RWPE1 (cell line): ENCODE results near the gene HEPACAM.

Experiments
- CTCF ChIA-PET: fragments of 350-600 bp; sonication (Branson Sonifier 250); formaldehyde crosslinking; extraction: SDS; loops from one replicate; lab custom pipeline; 2021; lab: Yijun Ruan, JAX
- POLR2A ChIA-PET: fragments of 400-600 bp; formaldehyde crosslinking; extraction: SDS; loops from one replicate; lab custom pipeline; 2020; ENCODE audit warnings: antibody characterized with exemption; ENCODE audit not compliant: low non-redundant PET; lab: Yijun Ruan, JAX
- DNase-seq: peaks from one replicate; pipeline ENCODE4 v3.0.0; 2012; ENCODE audit warnings: low spot score
- H3K27ac ChIP-seq: fragments of 450-650 bp; 2 replicates; pipeline ENCODE4 v1.5.1; 2017
- TF ChIP-seq, protein P1 (sequence below): fragments of 450-650 bp; conservative IDR thresholded peaks from 2 replicates; pipeline ENCODE4 v1.5.1; 2017; ENCODE audit warnings: low read depth, mild to moderate bottlenecking

The HEPACAM gene

DNA sequence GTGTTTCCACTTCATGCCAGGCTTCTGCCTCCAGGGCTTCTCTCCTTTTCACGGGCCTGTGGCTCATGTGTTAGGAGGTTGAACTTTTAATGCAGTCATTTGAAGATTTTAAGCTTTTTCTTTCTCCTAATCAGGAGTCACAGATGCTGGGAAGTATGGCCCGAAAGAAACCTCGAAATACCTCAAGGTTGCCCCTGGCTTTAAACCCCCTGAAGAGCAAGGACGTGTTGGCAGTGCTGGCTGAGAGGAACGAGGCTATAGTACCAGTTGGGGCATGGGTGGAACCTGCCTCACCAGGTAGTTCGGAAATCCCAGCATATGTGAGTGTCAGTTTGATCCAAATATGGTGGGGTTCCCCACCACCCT is 18.7 kb upstream of the HEPACAM start:
- no peak for DNase-seq
- peak overlapping the region; percentile 84 for H3K27ac ChIP-seq
- TF ChIP-seq, protein P1, sequence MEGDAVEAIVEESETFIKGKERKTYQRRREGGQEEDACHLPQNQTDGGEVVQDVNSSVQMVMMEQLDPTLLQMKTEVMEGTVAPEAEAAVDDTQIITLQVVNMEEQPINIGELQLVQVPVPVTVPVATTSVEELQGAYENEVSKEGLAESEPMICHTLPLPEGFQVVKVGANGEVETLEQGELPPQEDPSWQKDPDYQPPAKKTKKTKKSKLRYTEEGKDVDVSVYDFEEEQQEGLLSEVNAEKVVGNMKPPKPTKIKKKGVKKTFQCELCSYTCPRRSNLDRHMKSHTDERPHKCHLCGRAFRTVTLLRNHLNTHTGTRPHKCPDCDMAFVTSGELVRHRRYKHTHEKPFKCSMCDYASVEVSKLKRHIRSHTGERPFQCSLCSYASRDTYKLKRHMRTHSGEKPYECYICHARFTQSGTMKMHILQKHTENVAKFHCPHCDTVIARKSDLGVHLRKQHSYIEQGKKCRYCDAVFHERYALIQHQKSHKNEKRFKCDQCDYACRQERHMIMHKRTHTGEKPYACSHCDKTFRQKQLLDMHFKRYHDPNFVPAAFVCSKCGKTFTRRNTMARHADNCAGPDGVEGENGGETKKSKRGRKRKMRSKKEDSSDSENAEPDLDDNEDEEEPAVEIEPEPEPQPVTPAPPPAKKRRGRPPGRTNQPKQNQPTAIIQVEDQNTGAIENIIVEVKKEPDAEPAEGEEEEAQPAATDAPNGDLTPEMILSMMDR = no peak
- CTCF ChIA-PET = interaction anchor here (1.8 to 2.1 kb wide), 2 partner anchors 78 to 117 kb away, joined by 6 to 11 read pairs; no protein-coding TSS in a partner anchor
- POLR2A ChIA-PET = interaction anchor here (0.6 to 1.7 kb wide), 2 partner anchors 78 to 153 kb away, joined by 3 to 11 read pairs; no protein-coding TSS in a partner anchor

DNA sequence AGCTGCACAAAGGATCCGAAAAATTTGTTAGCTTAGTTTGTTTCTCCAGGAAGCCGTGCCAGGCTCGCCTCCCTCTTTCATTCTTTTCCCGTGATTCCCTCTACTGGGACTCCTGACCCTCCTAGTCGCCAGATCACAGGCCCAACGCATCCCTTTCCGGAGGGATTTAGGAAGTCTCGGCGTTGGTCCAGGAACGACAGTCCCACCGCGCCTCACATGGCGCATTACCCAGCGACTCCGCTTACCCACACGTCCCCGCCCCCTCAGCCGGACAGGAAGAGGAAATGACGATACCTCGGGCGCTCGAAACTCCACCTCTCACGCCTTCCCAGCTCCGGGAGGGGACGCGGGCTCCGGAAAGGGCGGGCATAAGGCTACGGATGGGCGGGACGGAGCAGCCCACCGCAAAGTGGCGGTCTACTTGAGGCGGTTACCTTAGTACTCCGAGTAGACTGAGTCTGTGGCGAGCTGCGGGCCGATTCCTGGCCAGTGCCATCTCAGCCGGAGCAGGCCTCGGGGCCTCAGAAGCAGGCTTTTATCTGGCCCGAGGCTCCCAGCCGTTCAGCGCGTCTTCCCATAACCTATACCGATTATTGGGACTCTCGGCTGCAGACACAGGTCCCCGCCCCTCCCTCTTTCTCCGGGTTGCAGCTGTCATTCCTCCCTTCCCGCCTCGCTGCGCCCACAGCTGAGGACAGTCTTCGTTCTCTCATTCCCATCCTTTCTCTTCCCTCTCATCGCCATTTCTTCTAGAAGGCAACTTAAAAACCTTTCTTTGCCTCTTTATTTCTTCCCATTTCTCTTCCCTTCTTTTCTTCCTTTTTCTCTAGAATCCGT is 18.1 kb upstream of the HEPACAM start, which contains the start of gene CCDC15:
CCDC15 (plus strand) TSS at position 450 of the 837 bp plus-strand sequence. CDS start 531 bp downstream, outside the sequence.
- DNase-seq = peak; percentile 97
- TF ChIP-seq, protein P1 = no peak
- ChIA-PET CTCF (interaction anchor here (0.6 to 2.1 kb wide), 4 partner anchors 33 to 117 kb away, joined by 3 to 11 read pairs (median 4); no protein-coding TSS in a partner anchor), POLR2A (interaction anchor here (0.6 to 1.7 kb wide), 4 partner anchors 54 to 153 kb away, joined by 3 to 11 read pairs (median 5); no protein-coding TSS in a partner anchor)
- H3K27ac ChIP-seq = peak within 1 kb of the TSS; percentile 84

DNA sequence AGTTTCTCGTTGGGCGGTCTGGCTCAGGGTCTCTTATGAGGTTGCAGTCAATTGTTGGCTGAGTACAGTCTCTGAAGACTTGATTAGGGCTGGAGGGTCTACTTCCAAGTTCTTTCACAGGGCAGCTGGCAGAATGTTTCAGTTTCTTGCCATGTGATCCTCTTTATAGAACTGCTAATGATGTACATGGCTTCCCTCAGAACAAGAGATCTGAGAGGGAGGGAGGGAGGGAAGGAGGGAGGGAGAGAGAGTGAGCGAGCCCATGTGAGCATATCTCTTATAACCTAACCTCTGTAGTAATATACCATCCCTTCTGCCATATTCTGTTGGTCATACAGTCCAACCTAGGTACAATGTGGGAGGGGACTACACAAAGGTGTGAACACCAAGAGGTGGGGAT is 15.5 kb upstream of the HEPACAM start:
- TF ChIP-seq, protein P1 = no peak
- ChIA-PET CTCF (interaction anchor here (1.0 kb wide), 1 partner anchor 75 kb away, joined by 3 read pairs; no protein-coding TSS in a partner anchor), POLR2A (no interaction called here)
- H3K27ac ChIP-seq = no peak overlapping the region
- DNase-seq = no peak

DNA sequence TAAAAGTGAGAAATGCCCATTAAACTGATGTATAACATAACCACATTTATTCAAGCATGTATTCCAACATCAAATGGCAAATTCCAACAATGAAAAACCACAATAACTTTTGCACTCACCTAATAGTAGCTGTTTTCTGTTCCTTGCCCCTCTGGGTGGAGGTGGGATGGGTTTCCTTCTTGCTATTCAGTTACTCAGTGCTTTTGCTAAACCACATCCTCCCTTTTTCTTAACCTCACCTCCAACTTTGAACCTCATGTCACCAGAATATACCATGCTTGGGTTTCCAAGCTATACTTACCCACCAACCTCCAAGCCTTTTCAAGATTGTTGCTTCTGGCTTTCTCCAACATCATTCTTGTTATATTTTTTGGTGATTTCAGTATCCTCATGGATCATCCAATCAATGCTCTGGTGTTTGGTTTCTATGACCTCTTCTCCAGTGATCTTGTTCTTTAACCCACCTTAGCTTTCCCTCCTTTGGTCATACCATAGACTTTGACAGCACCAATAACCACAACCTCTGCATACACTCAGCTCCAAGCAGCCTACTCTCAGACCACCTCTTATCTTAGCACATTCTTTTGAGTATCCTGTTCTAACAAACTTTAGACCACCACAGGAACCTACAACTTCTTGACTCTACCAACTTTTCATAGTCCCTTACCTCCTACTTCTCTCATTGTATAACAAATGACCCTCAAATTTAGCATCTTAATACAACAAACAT is 14.9 kb upstream of the HEPACAM start:
- TF ChIP-seq, protein P1 = no peak
- CTCF ChIA-PET = interaction anchor here (0.6 to 1.0 kb wide), 3 partner anchors 73 to 539 kb away, joined by 3 to 4 read pairs (median 3); no protein-coding TSS in a partner anchor
- no peak for DNase-seq
- POLR2A ChIA-PET = no interaction called here
- no peak overlapping the region for H3K27ac ChIP-seq

DNA sequence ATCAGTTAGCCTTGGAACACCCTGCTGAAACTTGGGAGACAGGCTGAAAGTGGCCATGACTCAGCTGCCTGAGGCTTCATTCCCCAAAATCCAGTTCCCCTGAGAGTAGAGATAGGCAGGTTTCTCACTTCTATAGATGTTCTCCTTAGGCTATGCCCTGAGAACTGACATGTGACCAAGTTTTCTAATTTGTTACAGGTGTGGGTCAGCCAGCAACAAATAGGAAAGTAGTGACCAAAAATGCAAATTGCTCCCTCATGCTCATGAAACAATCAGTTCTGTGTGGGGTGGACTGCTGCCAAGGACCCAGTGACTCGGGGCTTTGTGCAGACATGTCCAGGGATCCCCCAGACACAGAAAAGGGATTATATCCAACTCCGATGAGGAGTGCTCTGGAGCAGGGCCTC is 10.9 kb upstream of the HEPACAM start:
- ChIA-PET POLR2A (no interaction called here), CTCF (no interaction called here)
- peak overlapping the region; percentile 68 for H3K27ac ChIP-seq
- TF ChIP-seq, protein P1 = no peak
- DNase-seq = peak; percentile 56

DNA sequence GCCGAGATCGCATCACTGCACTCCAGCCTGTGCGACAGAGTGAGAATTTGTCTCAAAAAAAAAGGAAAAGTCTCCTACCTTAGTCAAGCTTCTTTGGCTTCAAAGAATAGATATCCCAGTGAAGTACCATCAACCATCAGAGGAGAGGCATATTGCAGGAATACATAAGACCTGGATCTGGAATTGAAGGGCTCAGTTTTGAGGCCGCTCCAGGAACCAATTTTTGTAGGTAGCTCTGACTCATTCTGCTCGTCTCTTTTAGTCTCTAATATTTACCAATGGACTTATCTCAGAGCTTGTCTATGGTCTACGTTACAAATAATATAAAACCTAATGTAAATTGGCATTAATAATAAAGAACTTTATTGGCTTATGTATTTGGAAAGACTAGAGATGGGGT is 10.0 kb upstream of the HEPACAM start:
- POLR2A ChIA-PET = no interaction called here

More for the DNA sequence above, 10.0 kb upstream of the HEPACAM start:
- H3K27ac ChIP-seq = no peak overlapping the region
- CTCF ChIA-PET = interaction anchor here (0.6 to 0.7 kb wide), 2 partner anchors 25 to 68 kb away, joined by 3 to 5 read pairs; no protein-coding TSS in a partner anchor
- no peak for DNase-seq
- TF ChIP-seq, protein P1 = no peak
